ENCODE data around the gene MZT2B.
"Not testable (repeated sequence)": the region's sequence is repeated elsewhere in the genome, so short reads cannot be mapped to it uniquely, and the experiment has no call there.

Gene MZT2B

GRCh38 chr2:130148515-130148914 lies 33.5 kb upstream of the MZT2B start:
- H3K9me3 ChIP-seq (ENCODE audit: control insufficient read depth, insufficient read depth, low read length); H3K4me2 ChIP-seq (ENCODE audit: low read length); H3K27ac ChIP-seq (ENCODE audit: low read depth, low read length); H3K9me2 ChIP-seq (replicated peaks; ENCODE audit: control insufficient read depth, low read length); H3K4me1 ChIP-seq (ENCODE audit: control insufficient read depth, low read length); H3F3A ChIP-seq (ENCODE audit: control insufficient read depth, insufficient read depth); H3K4me3 ChIP-seq (ENCODE audit: low read length); H3K27me3 ChIP-seq (ENCODE audit: control insufficient read depth, low read length); H4K20me1 ChIP-seq (ENCODE audit: control insufficient read depth, insufficient read depth, low read depth, low read length); H3K79me2 ChIP-seq (ENCODE audit: control insufficient read depth, low read length); H3K36me3 ChIP-seq (ENCODE audit: control insufficient read depth, low read length): not testable (repeated sequence)

- Histone ChIP-seq H3K36me3 (ENCODE audit: control insufficient read depth, low read length) (peaks cover 22% of the 10 kb centered on the region), H4K20me1 (ENCODE audit: control insufficient read depth, insufficient read depth, low read depth, low read length) (no peaks in the 10 kb centered on the region), H3F3A (ENCODE audit: control insufficient read depth, insufficient read depth) (no peaks in the 10 kb centered on the region), H3K9me3 (ENCODE audit: control insufficient read depth, insufficient read depth, low read length) (no peaks in the 10 kb centered on the region), H3K4me1 (ENCODE audit: control insufficient read depth, low read length) (no peaks in the 10 kb centered on the region), H3K27ac (ENCODE audit: low read depth, low read length) (no peak overlapping the region), H3K27me3 (ENCODE audit: control insufficient read depth, low read length) (no peaks in the 10 kb centered on the region), H3K4me2 (ENCODE audit: low read length) (no peak overlapping the region), H3K4me3 (ENCODE audit: low read length) (no peak overlapping the region), H3K9me2 (replicated peaks; ENCODE audit: control insufficient read depth, low read length) (no peaks in the 10 kb centered on the region), H3K79me2 (ENCODE audit: control insufficient read depth, low read length) (no peaks in the 10 kb centered on the region)
- TF ChIP-seq EZH2phosphoT487 (IDR thresholded peaks at IDR 0.05; ENCODE audit: borderline replicate concordance, low read length) (no peak), CTCF (IDR thresholded peaks at IDR 0.05; ENCODE audit: low read depth, low read length, poor library complexity, severe bottlenecking) (no peak)
These were observed 31.6 kb upstream of the MZT2B start for GRCh38 chr2:130150181-130151144.

DNA sequence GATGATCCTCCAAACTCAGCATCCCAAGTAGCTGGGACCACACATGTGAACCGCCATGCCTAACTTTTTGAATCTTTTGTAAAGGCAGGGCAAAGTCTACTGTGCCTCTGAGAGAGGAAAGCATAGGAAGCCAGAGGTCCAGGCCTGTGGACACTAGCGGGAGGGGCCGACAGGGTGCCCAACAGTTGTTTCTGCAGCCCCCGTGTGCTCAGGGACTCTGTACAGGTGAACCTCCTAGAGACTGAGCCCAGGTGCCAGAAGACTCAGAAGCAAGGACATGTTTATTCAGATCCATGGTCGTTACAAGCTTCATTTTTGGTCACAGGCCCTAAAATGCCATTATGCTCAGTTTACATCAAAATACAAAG lies 30.9 kb upstream of the MZT2B start:
- peaks cover 28% of the 10 kb centered on the region for H3K36me3 ChIP-seq (ENCODE audit: control insufficient read depth, low read length)
- H3F3A ChIP-seq (ENCODE audit: control insufficient read depth, insufficient read depth); H3K4me1 ChIP-seq (ENCODE audit: control insufficient read depth, low read length): not testable (repeated sequence)

DNA sequence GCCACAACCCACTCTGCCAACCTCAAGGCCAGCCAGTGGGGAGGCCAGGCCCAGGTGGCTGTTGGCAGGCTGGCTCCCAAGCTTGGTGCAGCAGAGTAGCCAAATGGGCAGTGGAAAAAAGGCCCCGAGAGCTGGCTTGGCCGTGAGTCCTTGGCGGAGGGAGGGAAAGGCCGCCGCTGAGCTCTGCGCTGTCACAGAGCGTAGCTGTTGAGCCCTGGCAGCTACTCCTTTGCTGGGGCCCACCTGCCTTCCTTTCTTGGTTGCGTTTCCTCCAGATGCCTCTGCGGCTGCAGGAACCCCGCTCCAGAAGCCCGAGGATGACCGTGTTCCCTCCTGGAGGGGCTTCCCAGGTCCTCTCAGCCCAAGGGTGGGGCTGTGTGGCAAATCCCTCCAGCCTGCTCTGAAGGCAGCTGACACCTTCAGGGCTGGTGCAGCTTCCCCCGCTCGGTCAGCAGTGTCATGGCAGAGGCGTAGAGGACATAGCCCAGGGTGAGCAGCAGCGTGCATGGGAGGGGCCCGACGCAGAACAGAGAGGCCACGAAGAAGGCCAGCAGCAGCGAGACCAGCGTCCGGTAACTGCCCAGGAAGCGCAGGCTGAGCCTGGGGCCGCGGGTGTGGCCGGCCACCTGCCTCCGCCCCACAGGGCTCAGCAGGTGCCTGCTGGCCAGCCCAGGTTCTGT lies 29.8 kb upstream of the MZT2B start:
- not testable (repeated sequence) for H3F3A ChIP-seq (ENCODE audit: control insufficient read depth, insufficient read depth); H4K20me1 ChIP-seq (ENCODE audit: control insufficient read depth, insufficient read depth, low read depth, low read length); H3K79me2 ChIP-seq (ENCODE audit: control insufficient read depth, low read length); H3K27me3 ChIP-seq (ENCODE audit: control insufficient read depth, low read length); H3K9me3 ChIP-seq (ENCODE audit: control insufficient read depth, insufficient read depth, low read length); H3K4me3 ChIP-seq (ENCODE audit: low read length); H3K4me1 ChIP-seq (ENCODE audit: control insufficient read depth, low read length); H3K4me2 ChIP-seq (ENCODE audit: low read length); H3K9me2 ChIP-seq (replicated peaks; ENCODE audit: control insufficient read depth, low read length); H3K27ac ChIP-seq (ENCODE audit: low read depth, low read length)
- H3K36me3 ChIP-seq (ENCODE audit: control insufficient read depth, low read length), result peaks cover 32% of the 10 kb centered on the region

More for the DNA sequence above, 30.9 kb upstream of the MZT2B start:
- H3K9me2 ChIP-seq (replicated peaks; ENCODE audit: control insufficient read depth, low read length); H4K20me1 ChIP-seq (ENCODE audit: control insufficient read depth, insufficient read depth, low read depth, low read length); H3K27ac ChIP-seq (ENCODE audit: low read depth, low read length); H3K4me2 ChIP-seq (ENCODE audit: low read length); H3K9me3 ChIP-seq (ENCODE audit: control insufficient read depth, insufficient read depth, low read length); H3K27me3 ChIP-seq (ENCODE audit: control insufficient read depth, low read length); H3K4me3 ChIP-seq (ENCODE audit: low read length); H3K79me2 ChIP-seq (ENCODE audit: control insufficient read depth, low read length): not testable (repeated sequence)
